NT2/D1 (cell line): ENCODE measurements around the gene LRRC58.

Source experiments
- SUZ12 ChIP-seq: IDR thresholded peaks from 2 replicates; pipeline ENCODE4 v1.6.1; 2011; ENCODE audit not compliant: insufficient read length, insufficient read depth; ENCODE audit errors: extremely low read depth
- YY1 ChIP-seq: IDR thresholded peaks from 2 replicates; pipeline ENCODE4 v1.6.1; 2011; ENCODE audit not compliant: insufficient read length, insufficient read depth
- ZNF274 ChIP-seq: IDR thresholded peaks from 2 replicates; pipeline ENCODE4 v1.6.1; 2011; ENCODE audit warnings: mild to moderate bottlenecking, low read depth, low read length

GRCh38 chr3:120353463-120353862 is 4.3 kb upstream of the LRRC58 start:
- TF ChIP-seq SUZ12 (no peak), YY1 (no peak), ZNF274 (no peak)
